Astrocyte (in vitro differentiated cells and primary cell): ENCODE data around the gene TMEM116.

Experiments used
- EZH2 ChIP-seq: IDR thresholded peaks from 2 replicates; pipeline ENCODE4 v1.6.1; 2012; ENCODE audit warnings: mild to moderate bottlenecking, low read length, inconsistent platforms; ENCODE audit not compliant: insufficient read depth
- TF ChIP-seq, protein P1 (sequence below): IDR thresholded peaks from 2 replicates; pipeline ENCODE4 v1.5.1; 2011; ENCODE audit warnings: low read depth, mild to moderate bottlenecking, inconsistent platforms, low read length, moderate library complexity; ENCODE audit not compliant: insufficient read depth

DNA sequence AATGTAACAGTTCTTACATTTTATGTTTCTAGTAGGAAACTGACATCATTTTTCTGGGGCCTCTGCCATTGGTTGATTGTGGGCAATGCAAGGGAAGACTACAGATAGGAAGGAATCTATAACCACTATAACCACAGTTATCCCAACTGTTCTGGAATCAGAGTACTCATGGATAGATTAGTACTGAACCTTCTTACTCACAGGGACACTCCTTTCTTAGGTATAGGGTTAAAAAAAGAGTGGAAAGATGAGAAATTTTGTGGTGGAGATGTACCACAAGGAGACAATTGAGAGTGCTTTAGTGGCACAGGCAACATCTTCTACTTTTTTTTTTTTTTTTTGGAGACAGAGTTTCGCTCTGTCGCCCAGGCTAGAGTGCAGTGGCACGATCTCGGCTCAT, 21.0 kb downstream of the TMEM116 start:
- TF ChIP-seq EZH2, result no peak
- TF ChIP-seq, protein P1, sequence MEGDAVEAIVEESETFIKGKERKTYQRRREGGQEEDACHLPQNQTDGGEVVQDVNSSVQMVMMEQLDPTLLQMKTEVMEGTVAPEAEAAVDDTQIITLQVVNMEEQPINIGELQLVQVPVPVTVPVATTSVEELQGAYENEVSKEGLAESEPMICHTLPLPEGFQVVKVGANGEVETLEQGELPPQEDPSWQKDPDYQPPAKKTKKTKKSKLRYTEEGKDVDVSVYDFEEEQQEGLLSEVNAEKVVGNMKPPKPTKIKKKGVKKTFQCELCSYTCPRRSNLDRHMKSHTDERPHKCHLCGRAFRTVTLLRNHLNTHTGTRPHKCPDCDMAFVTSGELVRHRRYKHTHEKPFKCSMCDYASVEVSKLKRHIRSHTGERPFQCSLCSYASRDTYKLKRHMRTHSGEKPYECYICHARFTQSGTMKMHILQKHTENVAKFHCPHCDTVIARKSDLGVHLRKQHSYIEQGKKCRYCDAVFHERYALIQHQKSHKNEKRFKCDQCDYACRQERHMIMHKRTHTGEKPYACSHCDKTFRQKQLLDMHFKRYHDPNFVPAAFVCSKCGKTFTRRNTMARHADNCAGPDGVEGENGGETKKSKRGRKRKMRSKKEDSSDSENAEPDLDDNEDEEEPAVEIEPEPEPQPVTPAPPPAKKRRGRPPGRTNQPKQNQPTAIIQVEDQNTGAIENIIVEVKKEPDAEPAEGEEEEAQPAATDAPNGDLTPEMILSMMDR, result no peak
